Panc1 (cell line): ENCODE measurements around the gene CDKAL1. TPM values are rescaled to one million over a fixed set of nuclear protein-coding genes. Genes with fewer than 3 reads are reported as not detected.

Experiments used
- ATAC-seq: fragments of 200-7000 bp; cut with Tn5 transposase; 2 replicates; pipeline ENCODE4 v1.9.1; 2020; ENCODE audit warnings: mild to moderate bottlenecking, moderate library complexity
- BruUV-seq: library from RNA; stranded (reverse); fragments of 400-500 nt; replicated peaks from 2 replicates; lab custom pipeline; 2021; lab: Mats Ljungman, UMichigan
- CTCF ChIA-PET: fragments of 300-600 bp; sonication (Branson Sonifier 250); formaldehyde crosslinking; loops from one replicate; lab custom pipeline; 2022; ENCODE audit warnings: antibody characterized with exemption; lab: Charles Lee
- POLR2A ChIA-PET: fragments of 300-600 bp; sonication (Branson Sonifier 250); formaldehyde crosslinking; loops from one replicate; lab custom pipeline; 2022; ENCODE audit warnings: antibody characterized with exemption; lab: Charles Lee
- DNase-seq: peaks from one replicate; pipeline ENCODE4 v3.0.0-alpha.2; 2010; ENCODE audit warnings: low read depth, low spot score
- H3K27ac ChIP-seq: 2 replicates; pipeline ENCODE4 v1.5.1; 2011; ENCODE audit warnings: mild to moderate bottlenecking, low read length, inconsistent platforms
- H3K27me3 ChIP-seq: fragments of 200-500 bp; sonication (Bioruptor generic); 2 replicates; pipeline ENCODE4 v1.6.0; 2014; ENCODE audit warnings: low read length, inconsistent platforms; ENCODE audit not compliant: control insufficient read depth, insufficient read depth
- H3K36me3 ChIP-seq: fragments of 200-500 bp; sonication (Bioruptor generic); 2 replicates; pipeline ENCODE4 v1.5.1; 2014; ENCODE audit warnings: inconsistent platforms, mild to moderate bottlenecking, low read length, moderate library complexity; ENCODE audit not compliant: control insufficient read depth, insufficient read depth
- H3K4me1 ChIP-seq: 2 replicates; pipeline ENCODE4 v1.5.1; 2011; ENCODE audit warnings: inconsistent platforms, mild to moderate bottlenecking, low read length, moderate library complexity; ENCODE audit not compliant: control insufficient read depth, insufficient read depth
- H3K4me3 ChIP-seq, 2 experiments: 2 replicates each; pipeline ENCODE4 v1.5.1; 2011 to 2012; ENCODE audit warnings: low read depth in 2 of 2, low read length in 2 of 2, mild to moderate bottlenecking in 2 of 2, inconsistent platforms in 1 of 2, moderate library complexity in 1 of 2
- H3K9me3 ChIP-seq: fragments of 200-500 bp; sonication (Bioruptor generic); 2 replicates; pipeline ENCODE4 v1.5.1; 2014; ENCODE audit warnings: low read depth, mild to moderate bottlenecking, inconsistent platforms, low read length, moderate library complexity; ENCODE audit not compliant: control insufficient read depth, insufficient read depth
- CTCF ChIP-seq: fragments of 450-650 bp; IDR thresholded peaks from 2 replicates; pipeline ENCODE4 v1.5.1; 2017; ENCODE audit warnings: mild to moderate bottlenecking
- POLR2AphosphoS5 ChIP-seq: IDR thresholded peaks from 2 replicates; pipeline ENCODE4 v1.6.1; 2012; ENCODE audit warnings: mild to moderate bottlenecking, low read depth, low read length, moderate library complexity
- SIN3A ChIP-seq: IDR thresholded peaks from 2 replicates; pipeline ENCODE4 v1.6.1; 2012; ENCODE audit warnings: low read depth, mild to moderate bottlenecking, low read length, moderate library complexity, borderline replicate concordance; ENCODE audit not compliant: insufficient read depth
- TCF7L2 ChIP-seq: IDR thresholded peaks from 2 replicates; pipeline ENCODE4 v1.6.1; 2011; ENCODE audit warnings: mild to moderate bottlenecking, low read depth, low read length, inconsistent platforms
- in situ Hi-C: cut with HindIII; loops from 2 replicates; pipeline ENCODE4 v1.10.0; 2016; ENCODE audit warnings: low sequenced_read_pairs, low pct_unique_long_range_greater_than_20kb
- intact Hi-C: fragments of 100-400 bp; cut with micrococcal nuclease; formaldehyde crosslinking; loops from one replicate; pipeline ENCODE4 v1.10.0; 2022; ENCODE audit not compliant: unreplicated experiment
- total RNA-seq: library from RNA; stranded (reverse); gene quantifications from one replicate; pipeline ENCODE4 v1.2.1, GENCODE V29; 2021; ENCODE audit not compliant: unreplicated experiment
- TF ChIP-seq, protein P1 (sequence below), 2 experiments: IDR thresholded peaks; 2 replicates each; pipeline ENCODE4 v1.6.1; 2011 to 2012; ENCODE audit warnings: low read depth in 2 of 2, control low read depth in 1 of 2, low read length in 1 of 2, mild to moderate bottlenecking in 1 of 2, moderate library complexity in 1 of 2; ENCODE audit not compliant: insufficient read depth in 1 of 2

The CDKAL1 gene
- total RNA-seq, 1 experiment from 2014 or later: 14.5 TPM

DNA sequence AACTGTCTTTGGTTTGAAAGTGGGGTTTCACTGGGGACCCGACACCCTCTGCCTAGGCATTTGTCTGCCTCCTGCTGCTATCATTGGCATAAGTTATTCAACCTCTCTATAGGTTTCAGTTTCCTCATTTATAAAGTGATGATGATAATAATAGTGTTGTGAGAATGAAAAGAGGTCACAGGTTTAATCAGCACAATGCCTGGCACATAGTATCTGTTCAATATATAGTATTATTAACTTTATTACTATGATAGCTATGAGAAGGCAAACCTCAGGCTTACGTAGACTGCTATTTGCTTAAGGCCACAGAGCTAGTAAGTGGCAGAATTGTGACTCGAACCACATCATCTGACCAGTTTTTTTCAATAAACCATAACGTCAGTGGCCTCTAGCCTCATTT is 256.8 kb downstream of the CDKAL1 start:
- BruUV-seq: no TSS peak
- TF ChIP-seq SIN3A (no peak), POLR2AphosphoS5 (no peak), TCF7L2 (no peak), CTCF (no peak)
- TF ChIP-seq, protein P1, sequence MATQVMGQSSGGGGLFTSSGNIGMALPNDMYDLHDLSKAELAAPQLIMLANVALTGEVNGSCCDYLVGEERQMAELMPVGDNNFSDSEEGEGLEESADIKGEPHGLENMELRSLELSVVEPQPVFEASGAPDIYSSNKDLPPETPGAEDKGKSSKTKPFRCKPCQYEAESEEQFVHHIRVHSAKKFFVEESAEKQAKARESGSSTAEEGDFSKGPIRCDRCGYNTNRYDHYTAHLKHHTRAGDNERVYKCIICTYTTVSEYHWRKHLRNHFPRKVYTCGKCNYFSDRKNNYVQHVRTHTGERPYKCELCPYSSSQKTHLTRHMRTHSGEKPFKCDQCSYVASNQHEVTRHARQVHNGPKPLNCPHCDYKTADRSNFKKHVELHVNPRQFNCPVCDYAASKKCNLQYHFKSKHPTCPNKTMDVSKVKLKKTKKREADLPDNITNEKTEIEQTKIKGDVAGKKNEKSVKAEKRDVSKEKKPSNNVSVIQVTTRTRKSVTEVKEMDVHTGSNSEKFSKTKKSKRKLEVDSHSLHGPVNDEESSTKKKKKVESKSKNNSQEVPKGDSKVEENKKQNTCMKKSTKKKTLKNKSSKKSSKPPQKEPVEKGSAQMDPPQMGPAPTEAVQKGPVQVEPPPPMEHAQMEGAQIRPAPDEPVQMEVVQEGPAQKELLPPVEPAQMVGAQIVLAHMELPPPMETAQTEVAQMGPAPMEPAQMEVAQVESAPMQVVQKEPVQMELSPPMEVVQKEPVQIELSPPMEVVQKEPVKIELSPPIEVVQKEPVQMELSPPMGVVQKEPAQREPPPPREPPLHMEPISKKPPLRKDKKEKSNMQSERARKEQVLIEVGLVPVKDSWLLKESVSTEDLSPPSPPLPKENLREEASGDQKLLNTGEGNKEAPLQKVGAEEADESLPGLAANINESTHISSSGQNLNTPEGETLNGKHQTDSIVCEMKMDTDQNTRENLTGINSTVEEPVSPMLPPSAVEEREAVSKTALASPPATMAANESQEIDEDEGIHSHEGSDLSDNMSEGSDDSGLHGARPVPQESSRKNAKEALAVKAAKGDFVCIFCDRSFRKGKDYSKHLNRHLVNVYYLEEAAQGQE (IDR thresholded peaks at IDR 0.05; ENCODE audit: insufficient read depth in 1 of 2, low read depth in 2 of 2, low read length in 1 of 2): no peak
- in situ Hi-C loops (no loop called here), intact Hi-C loops (no loop called here)
- Histone ChIP-seq H3K4me1 (no peaks in the 10 kb centered on the region), H3K27me3 (no peaks in the 10 kb centered on the region), H3K27ac (no peak overlapping the region), H3K4me3 (no peak overlapping the region), H3K36me3 (no peaks in the 10 kb centered on the region), H3K9me3 (no peaks in the 10 kb centered on the region)
- POLR2A ChIA-PET: interaction anchor here (0.6 kb wide), 1 partner anchor 16 kb away, joined by 3 read pairs; no protein-coding TSS in a partner anchor
- ATAC-seq (no peak), DNase-seq (no peak)
- CTCF ChIA-PET: no interaction called here

DNA sequence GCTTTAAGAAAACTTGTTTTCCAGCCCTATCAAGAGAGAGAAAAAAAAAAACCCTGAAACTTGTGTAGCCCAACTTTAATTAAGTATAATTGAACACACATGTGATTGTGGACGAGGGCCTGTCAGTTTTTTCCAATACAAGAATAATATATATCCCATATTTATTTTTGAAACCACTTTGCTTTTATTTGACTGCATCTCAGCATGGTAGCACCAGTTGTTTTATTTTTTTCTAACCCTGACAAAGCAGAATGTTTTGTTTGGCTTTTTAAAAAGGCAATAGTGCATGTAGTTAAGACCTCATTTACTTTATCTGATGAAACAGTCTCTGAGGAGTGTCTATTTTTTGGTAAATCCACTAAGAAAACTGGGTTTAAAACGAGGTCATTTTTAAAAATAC is 257.7 kb downstream of the CDKAL1 start:
- ATAC-seq: no peak
- Histone ChIP-seq H3K4me3 (no peak overlapping the region), H3K4me1 (no peaks in the 10 kb centered on the region), H3K27me3 (no peaks in the 10 kb centered on the region), H3K9me3 (no peaks in the 10 kb centered on the region), H3K36me3 (no peaks in the 10 kb centered on the region), H3K27ac (no peak overlapping the region)
- CTCF ChIA-PET: no interaction called here
- no TSS peak for BruUV-seq
- no peak for DNase-seq
- TF ChIP-seq TCF7L2 (no peak), CTCF (no peak), POLR2AphosphoS5 (no peak), SIN3A (no peak)
- TF ChIP-seq, protein P1 (IDR thresholded peaks at IDR 0.05; ENCODE audit: insufficient read depth in 1 of 2, low read depth in 2 of 2, low read length in 1 of 2): no peak
- in situ Hi-C loops: no loop called here
- intact Hi-C loops: no loop called here
- POLR2A ChIA-PET: no interaction called here
